PFSK-1 (cell line): ENCODE data around the gene PRKCQ.

Experiments used
- FOXP2 ChIP-seq: optimal IDR thresholded peaks from 2 replicates; pipeline ENCODE3; 2011; ENCODE audit warnings: borderline replicate concordance, control low read depth, inconsistent platforms; ENCODE audit not compliant: insufficient read depth; ENCODE audit errors: extremely low read length, extremely low read depth
- POLR2AphosphoS5 ChIP-seq: IDR thresholded peaks from 2 replicates; pipeline ENCODE4 v1.6.1; 2012; ENCODE audit warnings: low read depth, mild to moderate bottlenecking, control low read depth, low read length, moderate library complexity
- SIN3A ChIP-seq: IDR thresholded peaks from 2 replicates; pipeline ENCODE4 v1.6.1; 2012; ENCODE audit warnings: mild to moderate bottlenecking, low read length, moderate library complexity, borderline replicate concordance; ENCODE audit not compliant: insufficient read depth
- TAF1 ChIP-seq: IDR thresholded peaks from 2 replicates; pipeline ENCODE4 v1.6.1; 2012; ENCODE audit warnings: low read length, control low read depth, borderline replicate concordance; ENCODE audit not compliant: insufficient read depth
- TF ChIP-seq, protein P1 (sequence below), 2 experiments: IDR thresholded peaks; 2 replicates each; pipeline versions ENCODE4 v1.6.1 to v1.8.0; 2011 to 2012; ENCODE audit warnings: low read depth in 2 of 2, low read length in 2 of 2, control low read depth in 1 of 2, inconsistent platforms in 1 of 2, mild to moderate bottlenecking in 1 of 2, moderate library complexity in 1 of 2; ENCODE audit not compliant: insufficient read depth in 1 of 2

The PRKCQ gene

GRCh38 chr10:6563731-6564130 is 16.3 kb downstream of the PRKCQ start:
- TF ChIP-seq TAF1 (no peak), POLR2AphosphoS5 (no peak), FOXP2 (no peak), SIN3A (no peak)
- TF ChIP-seq, protein P1, sequence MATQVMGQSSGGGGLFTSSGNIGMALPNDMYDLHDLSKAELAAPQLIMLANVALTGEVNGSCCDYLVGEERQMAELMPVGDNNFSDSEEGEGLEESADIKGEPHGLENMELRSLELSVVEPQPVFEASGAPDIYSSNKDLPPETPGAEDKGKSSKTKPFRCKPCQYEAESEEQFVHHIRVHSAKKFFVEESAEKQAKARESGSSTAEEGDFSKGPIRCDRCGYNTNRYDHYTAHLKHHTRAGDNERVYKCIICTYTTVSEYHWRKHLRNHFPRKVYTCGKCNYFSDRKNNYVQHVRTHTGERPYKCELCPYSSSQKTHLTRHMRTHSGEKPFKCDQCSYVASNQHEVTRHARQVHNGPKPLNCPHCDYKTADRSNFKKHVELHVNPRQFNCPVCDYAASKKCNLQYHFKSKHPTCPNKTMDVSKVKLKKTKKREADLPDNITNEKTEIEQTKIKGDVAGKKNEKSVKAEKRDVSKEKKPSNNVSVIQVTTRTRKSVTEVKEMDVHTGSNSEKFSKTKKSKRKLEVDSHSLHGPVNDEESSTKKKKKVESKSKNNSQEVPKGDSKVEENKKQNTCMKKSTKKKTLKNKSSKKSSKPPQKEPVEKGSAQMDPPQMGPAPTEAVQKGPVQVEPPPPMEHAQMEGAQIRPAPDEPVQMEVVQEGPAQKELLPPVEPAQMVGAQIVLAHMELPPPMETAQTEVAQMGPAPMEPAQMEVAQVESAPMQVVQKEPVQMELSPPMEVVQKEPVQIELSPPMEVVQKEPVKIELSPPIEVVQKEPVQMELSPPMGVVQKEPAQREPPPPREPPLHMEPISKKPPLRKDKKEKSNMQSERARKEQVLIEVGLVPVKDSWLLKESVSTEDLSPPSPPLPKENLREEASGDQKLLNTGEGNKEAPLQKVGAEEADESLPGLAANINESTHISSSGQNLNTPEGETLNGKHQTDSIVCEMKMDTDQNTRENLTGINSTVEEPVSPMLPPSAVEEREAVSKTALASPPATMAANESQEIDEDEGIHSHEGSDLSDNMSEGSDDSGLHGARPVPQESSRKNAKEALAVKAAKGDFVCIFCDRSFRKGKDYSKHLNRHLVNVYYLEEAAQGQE (IDR thresholded peaks at IDR 0.05; ENCODE audit: insufficient read depth in 1 of 2, low read depth in 2 of 2, low read length in 2 of 2), result no peak

- TF ChIP-seq TAF1 (no peak), POLR2AphosphoS5 (no peak)
Observed at GRCh38 chr10:6563075-6563474, 17.0 kb downstream of the PRKCQ start.

GRCh38 chr10:6562221-6562620 is 17.9 kb downstream of the PRKCQ start:
- TF ChIP-seq POLR2AphosphoS5, result no peak
- TF ChIP-seq, protein P1 (IDR thresholded peaks at IDR 0.05; ENCODE audit: insufficient read depth in 1 of 2, low read depth in 2 of 2, low read length in 2 of 2), result no peak
- TF ChIP-seq SIN3A, result no peak
- TF ChIP-seq TAF1, result no peak
- no peak for TF ChIP-seq FOXP2

- TF ChIP-seq TAF1, result no peak
- TF ChIP-seq, protein P1 (IDR thresholded peaks at IDR 0.05; ENCODE audit: insufficient read depth in 1 of 2, low read depth in 2 of 2, low read length in 2 of 2), result no peak
- TF ChIP-seq POLR2AphosphoS5, result no peak
- TF ChIP-seq SIN3A, result no peak
- no peak for TF ChIP-seq FOXP2
Observed at GRCh38 chr10:6561552-6561951, 18.5 kb downstream of the PRKCQ start.

GRCh38 chr10:6558759-6559461 is 21.2 kb downstream of the PRKCQ start:
- TF ChIP-seq POLR2AphosphoS5 (no peak), TAF1 (no peak), FOXP2 (no peak), SIN3A (no peak)
- TF ChIP-seq, protein P1 (IDR thresholded peaks at IDR 0.05; ENCODE audit: insufficient read depth in 1 of 2, low read depth in 2 of 2, low read length in 2 of 2), result no peak
